ENCODE data around the gene VCX2. TPM values are rescaled to one million over a fixed set of nuclear protein-coding genes. Genes with fewer than 3 reads are reported as not detected.

Gene VCX2
- polyA plus RNA-seq, 2 of the 4 experiments (the other 2 are of a cell fraction), result not detected

DNA sequence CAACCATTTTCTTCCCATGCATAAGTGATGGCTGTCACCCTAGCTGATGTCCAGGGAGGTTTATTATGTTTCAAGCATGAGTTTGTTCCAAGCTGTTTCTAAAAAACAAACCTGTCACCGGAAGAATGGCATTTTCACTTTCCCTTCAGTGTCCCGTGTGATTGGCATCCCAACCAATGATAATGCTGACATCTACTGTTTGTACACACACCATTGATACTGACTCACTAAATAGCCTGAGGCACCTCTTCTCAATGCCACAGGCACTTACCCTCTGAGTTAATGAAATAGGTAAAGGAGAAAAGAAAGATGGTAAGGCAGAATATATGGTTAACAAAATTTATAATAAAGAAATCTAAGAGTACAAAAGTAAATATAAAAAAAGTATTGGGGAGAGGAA lies 23.1 kb upstream of the VCX2 start (continued):
- TF ChIP-seq TP53 (CRISPR knock-in tag; IDR thresholded peaks at IDR 0.05), result no peak
- TF ChIP-seq, protein P1, sequence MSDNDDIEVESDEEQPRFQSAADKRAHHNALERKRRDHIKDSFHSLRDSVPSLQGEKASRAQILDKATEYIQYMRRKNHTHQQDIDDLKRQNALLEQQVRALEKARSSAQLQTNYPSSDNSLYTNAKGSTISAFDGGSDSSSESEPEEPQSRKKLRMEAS (IDR thresholded peaks at IDR 0.05), result no peak
- TF ChIP-seq, protein P2, sequence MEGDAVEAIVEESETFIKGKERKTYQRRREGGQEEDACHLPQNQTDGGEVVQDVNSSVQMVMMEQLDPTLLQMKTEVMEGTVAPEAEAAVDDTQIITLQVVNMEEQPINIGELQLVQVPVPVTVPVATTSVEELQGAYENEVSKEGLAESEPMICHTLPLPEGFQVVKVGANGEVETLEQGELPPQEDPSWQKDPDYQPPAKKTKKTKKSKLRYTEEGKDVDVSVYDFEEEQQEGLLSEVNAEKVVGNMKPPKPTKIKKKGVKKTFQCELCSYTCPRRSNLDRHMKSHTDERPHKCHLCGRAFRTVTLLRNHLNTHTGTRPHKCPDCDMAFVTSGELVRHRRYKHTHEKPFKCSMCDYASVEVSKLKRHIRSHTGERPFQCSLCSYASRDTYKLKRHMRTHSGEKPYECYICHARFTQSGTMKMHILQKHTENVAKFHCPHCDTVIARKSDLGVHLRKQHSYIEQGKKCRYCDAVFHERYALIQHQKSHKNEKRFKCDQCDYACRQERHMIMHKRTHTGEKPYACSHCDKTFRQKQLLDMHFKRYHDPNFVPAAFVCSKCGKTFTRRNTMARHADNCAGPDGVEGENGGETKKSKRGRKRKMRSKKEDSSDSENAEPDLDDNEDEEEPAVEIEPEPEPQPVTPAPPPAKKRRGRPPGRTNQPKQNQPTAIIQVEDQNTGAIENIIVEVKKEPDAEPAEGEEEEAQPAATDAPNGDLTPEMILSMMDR (IDR thresholded peaks at IDR 0.05), result no peak

DNA sequence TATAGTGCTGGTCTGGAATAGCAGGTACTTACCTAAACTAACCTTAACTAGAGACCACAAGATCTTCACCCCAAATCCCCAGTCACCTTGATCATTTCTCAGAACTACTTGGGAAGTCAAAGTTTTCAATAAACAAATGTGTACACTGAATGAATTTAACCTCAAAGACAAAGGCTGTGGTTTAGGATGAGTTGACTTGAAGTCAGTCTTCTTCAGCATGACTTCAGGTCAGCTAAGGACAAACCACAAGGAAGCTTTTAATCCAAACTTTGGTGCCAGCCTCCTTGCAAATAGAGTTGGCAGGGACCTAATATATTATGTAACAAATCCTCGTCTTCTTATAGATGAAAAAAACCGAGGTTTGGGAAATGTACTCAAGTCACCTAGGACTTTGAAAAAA lies 21.2 kb upstream of the VCX2 start:
- TF ChIP-seq ZNF302 (CRISPR knock-in tag; IDR thresholded peaks at IDR 0.05) (no peak), HDAC2 (IDR thresholded peaks at IDR 0.05) (no peak), HOXB13 (CRISPR knock-in tag; IDR thresholded peaks at IDR 0.05; ENCODE audit: low read depth) (no peak)
- TF ChIP-seq, protein P3, sequence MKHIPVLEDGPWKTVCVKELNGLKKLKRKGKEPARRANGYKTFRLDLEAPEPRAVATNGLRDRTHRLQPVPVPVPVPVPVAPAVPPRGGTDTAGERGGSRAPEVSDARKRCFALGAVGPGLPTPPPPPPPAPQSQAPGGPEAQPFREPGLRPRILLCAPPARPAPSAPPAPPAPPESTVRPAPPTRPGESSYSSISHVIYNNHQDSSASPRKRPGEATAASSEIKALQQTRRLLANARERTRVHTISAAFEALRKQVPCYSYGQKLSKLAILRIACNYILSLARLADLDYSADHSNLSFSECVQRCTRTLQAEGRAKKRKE (CRISPR knock-in tag; IDR thresholded peaks at IDR 0.05; ENCODE audit: low read depth), result no peak
- Histone ChIP-seq H3K4me1 (no peaks in the 10 kb centered on the region), H3K4me2 (no peak overlapping the region), H3K27ac (no peak overlapping the region), H3K4me3 (no peak overlapping the region), H3K9me3 (no peaks in the 10 kb centered on the region)
- no peak for FAIRE-seq
- WGBS (ENCODE audit: missing lambda C conversion rate), result 21% methylated on average over 2 of the region's 2 CpGs
- no peak for ATAC-seq
- DNase-seq (ENCODE audit: low read depth in 1 of 2, low spot score in 1 of 2), result no peak
- POLR2A ChIA-PET, result no interaction called here
- CTCF ChIA-PET, result no interaction called here

DNA sequence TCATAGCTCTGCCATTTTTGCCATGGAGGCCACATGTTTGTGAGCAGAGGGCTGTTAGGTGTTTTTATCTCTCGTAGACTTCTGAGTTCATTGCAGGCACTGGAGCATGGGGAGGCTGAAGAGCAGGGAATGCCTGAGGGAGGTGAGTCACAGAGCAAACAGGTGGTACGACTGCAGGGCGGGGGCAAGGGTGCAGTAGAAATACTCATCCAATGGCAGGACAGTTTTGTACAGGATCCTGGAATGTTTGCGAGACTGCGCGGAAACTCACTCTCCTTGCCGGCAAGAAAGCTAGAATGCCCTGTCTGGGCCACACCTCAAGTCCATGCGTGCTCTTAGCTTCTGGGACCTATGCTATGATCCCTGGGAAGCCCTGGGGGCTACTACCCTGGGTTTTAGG lies 20.0 kb upstream of the VCX2 start:
- DNase-seq (ENCODE audit: low read depth in 1 of 2, low spot score in 1 of 2) (no peak), ATAC-seq (no peak), FAIRE-seq (no peak)
- Histone ChIP-seq H3K4me2 (no peak overlapping the region), H3K4me3 (no peak overlapping the region), H3K27ac (no peak overlapping the region), H3K4me1 (no peaks in the 10 kb centered on the region), H3K9me3 (no peaks in the 10 kb centered on the region)
- CTCF ChIA-PET, result no interaction called here
- POLR2A ChIA-PET, result no interaction called here
- WGBS (ENCODE audit: missing lambda C conversion rate), result 17% methylated on average over 8 of the region's 8 CpGs
- TF ChIP-seq KDM1A (IDR thresholded peaks at IDR 0.05; ENCODE audit: low read depth), result no peak
- no peak for TF ChIP-seq CHD2 (IDR thresholded peaks at IDR 0.05; ENCODE audit: low read length, partially characterized antibody)
- no peak for TF ChIP-seq BHLHE40 (IDR thresholded peaks at IDR 0.05; ENCODE audit: low read depth, low read length)
- TF ChIP-seq CBX2 (IDR thresholded peaks at IDR 0.05; ENCODE audit: borderline replicate concordance, low read depth), result no peak
- TF ChIP-seq CEBPB (IDR thresholded peaks at IDR 0.05), result no peak
- TF ChIP-seq SREBF2 (IDR thresholded peaks at IDR 0.05), result no peak
- TF ChIP-seq, protein P2 (IDR thresholded peaks at IDR 0.05), result no peak

DNA sequence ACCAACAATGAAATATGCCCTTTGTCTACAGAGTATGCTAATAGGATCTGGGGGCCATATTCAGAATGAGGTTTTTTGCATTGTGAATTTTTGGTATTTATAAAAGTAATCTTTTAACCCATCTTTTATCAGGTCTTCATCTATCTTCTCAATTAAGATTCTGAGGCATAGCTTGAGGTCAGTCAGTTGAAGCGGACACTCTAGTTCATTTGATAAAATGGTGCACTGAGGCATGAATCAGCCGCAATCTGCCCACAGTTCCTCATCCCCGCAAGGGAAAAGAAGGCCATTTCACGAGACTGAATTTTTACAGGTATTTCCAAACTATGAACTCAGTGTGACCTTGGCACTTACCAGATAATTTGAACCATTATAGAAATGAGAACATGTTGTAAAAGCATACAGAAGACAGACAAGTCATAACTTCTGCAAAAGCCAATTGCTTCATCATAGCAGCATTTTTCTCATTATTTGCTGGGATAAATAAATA lies 19.3 kb upstream of the VCX2 start:
- no peak overlapping the region for H3K4me3 ChIP-seq
- no peak for FAIRE-seq
- H3K27ac ChIP-seq, result no peak overlapping the region
- H3K4me2 ChIP-seq, result no peak overlapping the region
- 30% methylated on average over 4 of the region's 4 CpGs for WGBS (ENCODE audit: missing lambda C conversion rate)
- TF ChIP-seq, protein P4, sequence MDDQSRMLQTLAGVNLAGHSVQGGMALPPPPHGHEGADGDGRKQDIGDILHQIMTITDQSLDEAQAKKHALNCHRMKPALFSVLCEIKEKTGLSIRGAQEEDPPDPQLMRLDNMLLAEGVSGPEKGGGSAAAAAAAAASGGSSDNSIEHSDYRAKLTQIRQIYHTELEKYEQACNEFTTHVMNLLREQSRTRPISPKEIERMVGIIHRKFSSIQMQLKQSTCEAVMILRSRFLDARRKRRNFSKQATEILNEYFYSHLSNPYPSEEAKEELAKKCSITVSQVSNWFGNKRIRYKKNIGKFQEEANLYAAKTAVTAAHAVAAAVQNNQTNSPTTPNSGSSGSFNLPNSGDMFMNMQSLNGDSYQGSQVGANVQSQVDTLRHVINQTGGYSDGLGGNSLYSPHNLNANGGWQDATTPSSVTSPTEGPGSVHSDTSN (IDR thresholded peaks at IDR 0.05), result no peak
- TF ChIP-seq ZNF302 (CRISPR knock-in tag; IDR thresholded peaks at IDR 0.05), result no peak
- TF ChIP-seq HOXB5 (CRISPR knock-in tag; IDR thresholded peaks at IDR 0.05), result no peak
- TF ChIP-seq, protein P1 (IDR thresholded peaks at IDR 0.05), result no peak
- no peak for TF ChIP-seq RAD21 (conservative IDR thresholded peaks at IDR 0.05 in 1 of 2, IDR thresholded peaks at IDR 0.05 in 1 of 2)
- no peak for DNase-seq (ENCODE audit: low read depth in 1 of 2, low spot score in 1 of 2)
- POLR2A ChIA-PET, result no interaction called here
- H3K9me3 ChIP-seq, result no peaks in the 10 kb centered on the region
- H3K4me1 ChIP-seq, result no peaks in the 10 kb centered on the region
- CTCF ChIA-PET, result no interaction called here
- no peak for ATAC-seq
